Caco-2 (cell line): Measurements from ENCODE around the gene ST6GALNAC3. TPM values are rescaled to one million over a fixed set of nuclear protein-coding genes. Genes with fewer than 3 reads are reported as not detected.

Experiments used
- BruUV-seq: library from RNA; stranded (reverse); fragments of 400-500 nt; replicated peaks from 2 replicates; lab custom pipeline; 2021; lab: Mats Ljungman, UMichigan
- CTCF ChIA-PET: fragments of 300-600 bp; sonication (Branson Sonifier 250); formaldehyde crosslinking; loops from one replicate; lab custom pipeline; 2022; ENCODE audit warnings: antibody characterized with exemption; lab: Charles Lee
- POLR2A ChIA-PET: fragments of 300-600 bp; sonication (Branson Sonifier 250); formaldehyde crosslinking; loops from one replicate; lab custom pipeline; 2022; ENCODE audit warnings: antibody characterized with exemption; lab: Charles Lee
- DNase-seq, 2 experiments: peaks; one replicate each; pipeline versions ENCODE4 v3.0.0 to v3.0.0-alpha.2; 2020 to 2022
- H3K27me3 ChIP-seq: replicated peaks from 2 replicates; pipeline ENCODE4 v1.6.0; 2011; ENCODE audit warnings: low read length; ENCODE audit not compliant: control insufficient read depth, insufficient read depth
- H3K36me3 ChIP-seq: 2 replicates; pipeline ENCODE4 v1.5.1; 2011; ENCODE audit warnings: low read length; ENCODE audit not compliant: control insufficient read depth, insufficient read depth
- H3K4me1 ChIP-seq: fragments of 250-450 bp; sonication (Bioruptor Pico); 2 replicates; pipeline ENCODE4 v1.5.1; 2020; ENCODE audit warnings: mild to moderate bottlenecking
- H3K4me3 ChIP-seq: 2 replicates; pipeline ENCODE4 v1.5.1; 2011; ENCODE audit warnings: low read depth, mild to moderate bottlenecking, control low read depth, low read length
- H3K9me3 ChIP-seq: fragments of 250-450 bp; sonication (Bioruptor Pico); 2 replicates; pipeline ENCODE4 v1.5.1; 2020; ENCODE audit warnings: mild to moderate bottlenecking, moderate library complexity
- H3K27ac Mint-ChIP-seq: one replicate; pipeline ENCODE4 v1.8.0; 2022; ENCODE audit warnings: mixed read lengths; ENCODE audit not compliant: unreplicated experiment
- H3K27me3 Mint-ChIP-seq: one replicate; pipeline ENCODE4 v1.8.0; 2022; ENCODE audit warnings: mixed read lengths; ENCODE audit not compliant: insufficient read depth, unreplicated experiment
- H3K36me3 Mint-ChIP-seq: one replicate; pipeline ENCODE4 v1.8.0; 2022; ENCODE audit warnings: mild to moderate bottlenecking, mixed read lengths; ENCODE audit not compliant: insufficient read depth, unreplicated experiment
- H3K4me1 Mint-ChIP-seq: one replicate; pipeline ENCODE4 v1.8.0; 2022; ENCODE audit warnings: low read depth, mixed read lengths; ENCODE audit not compliant: unreplicated experiment
- H3K4me3 Mint-ChIP-seq: one replicate; pipeline ENCODE4 v1.8.0; 2022; ENCODE audit warnings: mild to moderate bottlenecking, moderate library complexity, mixed read lengths; ENCODE audit not compliant: unreplicated experiment
- H3K9me3 Mint-ChIP-seq: one replicate; pipeline ENCODE4 v1.8.0; 2022; ENCODE audit warnings: mixed read lengths; ENCODE audit not compliant: unreplicated experiment
- CTCF ChIP-seq, 2 experiments: fragments of 200-600 bp in 1 of 2; IDR thresholded peaks; 1 replicate in 1 of 2; 2 replicates in 1 of 2; pipeline versions ENCODE4 v1.5.1 to v1.8.0; 2011 to 2022; ENCODE audit warnings: antibody characterized with exemption in 1 of 2, control low read depth in 1 of 2, inconsistent platforms in 1 of 2, low read depth in 1 of 2, low read length in 1 of 2, mild to moderate bottlenecking in 1 of 2, moderate library complexity in 1 of 2; ENCODE audit not compliant: insufficient read depth in 1 of 2, severe bottlenecking in 1 of 2, unreplicated experiment in 1 of 2
- intact Hi-C: fragments of 100-400 bp; cut with micrococcal nuclease; formaldehyde crosslinking; loops from one replicate; pipeline ENCODE4 v1.10.0; 2022; ENCODE audit not compliant: unreplicated experiment
- total RNA-seq: library from RNA; stranded (reverse); gene quantifications from 2 replicates; pipeline ENCODE4 v1.2.3, GENCODE V29; 2022

Gene ST6GALNAC3
- total RNA-seq, 1 experiment from 2014 or later = 16.0 TPM

GRCh38 chr1:76290271-76290670, 215.7 kb downstream of the ST6GALNAC3 start:
- Histone ChIP-seq H3K9me3 (no peaks in the 10 kb centered on the region), H3K4me1 (no peaks in the 10 kb centered on the region), H3K36me3 (no peaks in the 10 kb centered on the region), H3K4me3 (no peak overlapping the region), H3K27me3 (no peaks in the 10 kb centered on the region)
- TF ChIP-seq CTCF (IDR thresholded peaks at IDR 0.05; ENCODE audit: insufficient read depth in 1 of 2, low read depth in 1 of 2, low read length in 1 of 2, severe bottlenecking in 1 of 2, unreplicated experiment in 1 of 2) = no peak
- ChIA-PET POLR2A (no interaction called here), CTCF (no interaction called here)
- Mint-ChIP-seq H3K27ac (no peak overlapping the region), H3K4me1 (no peaks in the 10 kb centered on the region), H3K27me3 (no peaks in the 10 kb centered on the region), H3K4me3 (no peak overlapping the region), H3K36me3 (no peaks in the 10 kb centered on the region), H3K9me3 (no peaks in the 10 kb centered on the region)
- intact Hi-C loops = no loop called here
- DNase-seq = no peak
- BruUV-seq = no TSS peak

- no peak for TF ChIP-seq CTCF (IDR thresholded peaks at IDR 0.05; ENCODE audit: insufficient read depth in 1 of 2, low read depth in 1 of 2, low read length in 1 of 2, severe bottlenecking in 1 of 2, unreplicated experiment in 1 of 2)
- H3K36me3 ChIP-seq = no peaks in the 10 kb centered on the region
- no peaks in the 10 kb centered on the region for H3K9me3 ChIP-seq
- DNase-seq = no peak
- H3K9me3 Mint-ChIP-seq = no peaks in the 10 kb centered on the region
- no peaks in the 10 kb centered on the region for H3K4me1 ChIP-seq
- no peaks in the 10 kb centered on the region for H3K27me3 Mint-ChIP-seq
- no peak overlapping the region for H3K4me3 Mint-ChIP-seq
- ChIA-PET POLR2A (no interaction called here), CTCF (no interaction called here)
- intact Hi-C loops = no loop called here
- H3K27me3 ChIP-seq = no peaks in the 10 kb centered on the region
- H3K4me1 Mint-ChIP-seq = no peaks in the 10 kb centered on the region
- no peaks in the 10 kb centered on the region for H3K36me3 Mint-ChIP-seq
- no TSS peak for BruUV-seq
- no peak overlapping the region for H3K27ac Mint-ChIP-seq
- H3K4me3 ChIP-seq = no peak overlapping the region
Observed at GRCh38 chr1:76291191-76291590, 216.6 kb downstream of the ST6GALNAC3 start.

GRCh38 chr1:76291737-76292136, 217.2 kb downstream of the ST6GALNAC3 start:
- Mint-ChIP-seq H3K4me1 (no peaks in the 10 kb centered on the region), H3K27ac (no peak overlapping the region), H3K36me3 (no peaks in the 10 kb centered on the region), H3K9me3 (no peaks in the 10 kb centered on the region), H3K4me3 (no peak overlapping the region), H3K27me3 (no peaks in the 10 kb centered on the region)
- TF ChIP-seq CTCF (IDR thresholded peaks at IDR 0.05; ENCODE audit: insufficient read depth in 1 of 2, low read depth in 1 of 2, low read length in 1 of 2, severe bottlenecking in 1 of 2, unreplicated experiment in 1 of 2) = no peak
- Histone ChIP-seq H3K9me3 (no peaks in the 10 kb centered on the region), H3K4me3 (no peak overlapping the region), H3K36me3 (no peaks in the 10 kb centered on the region), H3K27me3 (no peaks in the 10 kb centered on the region), H3K4me1 (no peaks in the 10 kb centered on the region)
- BruUV-seq = no TSS peak
- DNase-seq = no peak
- intact Hi-C loops = no loop called here
- POLR2A ChIA-PET = no interaction called here
- CTCF ChIA-PET = interaction anchor here (0.6 kb wide), 1 partner anchor 169 kb away, joined by 3 read pairs; no protein-coding TSS in a partner anchor
